HG03575 (cell line): ENCODE results near the gene CCR4.
"Not testable (repeated sequence)": the region's sequence is repeated elsewhere in the genome, so short reads cannot be mapped to it uniquely, and the experiment has no call there.

Source experiments
- ATAC-seq: cut with Tn5 transposase; IDR thresholded peaks from one replicate; pipeline ENCODE4 v1.9.1; 2021; ENCODE audit not compliant: unreplicated experiment, insufficient number of reproducible peaks, low FRiP score; ENCODE audit errors: extremely low read depth

The CCR4 gene

GRCh38 chr3:32948625-32949445, 2.6 kb upstream of the CCR4 start:
- ATAC-seq = no peak

- no peak for ATAC-seq
These were observed 928 bp upstream of the CCR4 start for GRCh38 chr3:32950516-32950915.

- no peak for ATAC-seq
These were observed 1.1 kb downstream of the CCR4 start for GRCh38 chr3:32952369-32953077.

GRCh38 chr3:32954506-32954905, 3.1 kb downstream of the CCR4 start:
- ATAC-seq = no peak

GRCh38 chr3:32956750-32957570, 5.5 kb downstream of the CCR4 start:
- ATAC-seq = no peak

GRCh38 chr3:32958509-32958908, 7.1 kb downstream of the CCR4 start:
- no peak for ATAC-seq

GRCh38 chr3:32959371-32959770, 7.9 kb downstream of the CCR4 start:
- no peak for ATAC-seq

- ATAC-seq = no peak
These were observed 9.1 kb downstream of the CCR4 start for GRCh38 chr3:32960404-32961170.

GRCh38 chr3:32961189-32961715, 9.8 kb downstream of the CCR4 start:
- ATAC-seq = no peak

GRCh38 chr3:32963871-32964270, 12.4 kb downstream of the CCR4 start:
- ATAC-seq = no peak

GRCh38 chr3:32964781-32965180, 13.3 kb downstream of the CCR4 start:
- not testable (repeated sequence) for ATAC-seq

- ATAC-seq = not testable (repeated sequence)
These were observed 14.3 kb downstream of the CCR4 start for GRCh38 chr3:32965617-32966213.

- ATAC-seq = not testable (repeated sequence)
These were observed 15.2 kb downstream of the CCR4 start for GRCh38 chr3:32966627-32967026.

- ATAC-seq = no peak
These were observed 16.9 kb downstream of the CCR4 start for GRCh38 chr3:32968166-32968919.

GRCh38 chr3:32968920-32969389, 17.5 kb downstream of the CCR4 start:
- no peak for ATAC-seq

- no peak for ATAC-seq
These were observed 18.2 kb downstream of the CCR4 start for GRCh38 chr3:32969656-32970055.

GRCh38 chr3:32971291-32971690, 19.8 kb downstream of the CCR4 start:
- not testable (repeated sequence) for ATAC-seq
